WTC11 (cell line): ENCODE results near the gene EP400.

Experiments used
- ATF6 ChIP-seq: sonication (generic); formaldehyde crosslinking; IDR thresholded peaks from 2 replicates; pipeline ENCODE4 v1.8.1; 2023; ENCODE audit warnings: mild to moderate bottlenecking, missing genetic modification reagents
- SMAD4 ChIP-seq: sonication (generic); formaldehyde crosslinking; IDR thresholded peaks from 2 replicates; pipeline ENCODE4 v1.8.0; 2022; ENCODE audit warnings: mild to moderate bottlenecking, missing genetic modification reagents
- SP1 ChIP-seq: sonication (generic); formaldehyde crosslinking; conservative IDR thresholded peaks from 2 replicates; pipeline ENCODE4 v1.8.1; 2022; ENCODE audit warnings: missing genetic modification reagents
- USF2 ChIP-seq: sonication (generic); formaldehyde crosslinking; IDR thresholded peaks from 2 replicates; pipeline ENCODE4 v1.8.1; 2023; ENCODE audit warnings: mild to moderate bottlenecking, missing genetic modification reagents, moderate library complexity
- ZNF232 ChIP-seq: sonication (generic); formaldehyde crosslinking; IDR thresholded peaks from 2 replicates; pipeline ENCODE4 v1.8.0; 2022; ENCODE audit warnings: mild to moderate bottlenecking, missing genetic modification reagents
- ZNF317 ChIP-seq: sonication (generic); formaldehyde crosslinking; IDR thresholded peaks from 2 replicates; pipeline ENCODE4 v1.8.1; 2023; ENCODE audit warnings: low read depth, mild to moderate bottlenecking, moderate library complexity, missing genetic modification reagents, borderline replicate concordance
- TF ChIP-seq, protein P1 (sequence below): fragments of 200-600 bp; IDR thresholded peaks from 2 replicates; pipeline ENCODE4 v1.8.0; 2022; ENCODE audit warnings: antibody characterized with exemption

GRCh38 chr12:132029503-132030300, 80.0 kb downstream of the EP400 start:
- TF ChIP-seq, protein P1, sequence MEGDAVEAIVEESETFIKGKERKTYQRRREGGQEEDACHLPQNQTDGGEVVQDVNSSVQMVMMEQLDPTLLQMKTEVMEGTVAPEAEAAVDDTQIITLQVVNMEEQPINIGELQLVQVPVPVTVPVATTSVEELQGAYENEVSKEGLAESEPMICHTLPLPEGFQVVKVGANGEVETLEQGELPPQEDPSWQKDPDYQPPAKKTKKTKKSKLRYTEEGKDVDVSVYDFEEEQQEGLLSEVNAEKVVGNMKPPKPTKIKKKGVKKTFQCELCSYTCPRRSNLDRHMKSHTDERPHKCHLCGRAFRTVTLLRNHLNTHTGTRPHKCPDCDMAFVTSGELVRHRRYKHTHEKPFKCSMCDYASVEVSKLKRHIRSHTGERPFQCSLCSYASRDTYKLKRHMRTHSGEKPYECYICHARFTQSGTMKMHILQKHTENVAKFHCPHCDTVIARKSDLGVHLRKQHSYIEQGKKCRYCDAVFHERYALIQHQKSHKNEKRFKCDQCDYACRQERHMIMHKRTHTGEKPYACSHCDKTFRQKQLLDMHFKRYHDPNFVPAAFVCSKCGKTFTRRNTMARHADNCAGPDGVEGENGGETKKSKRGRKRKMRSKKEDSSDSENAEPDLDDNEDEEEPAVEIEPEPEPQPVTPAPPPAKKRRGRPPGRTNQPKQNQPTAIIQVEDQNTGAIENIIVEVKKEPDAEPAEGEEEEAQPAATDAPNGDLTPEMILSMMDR, result no peak
- no peak for TF ChIP-seq ATF6 (CRISPR knock-in tag)
- no peak for TF ChIP-seq SMAD4
- no peak for TF ChIP-seq USF2 (CRISPR knock-in tag)
- no peak for TF ChIP-seq ZNF232
- no peak for TF ChIP-seq SP1 (CRISPR knock-in tag)
- TF ChIP-seq ZNF317 (CRISPR knock-in tag), result no peak
